GM19372 (cell line): Measurements from ENCODE around the gene GLIPR1.
A peak's percentile ranks its signal among the peaks of the same experiment; 100 is the strongest.
"Not testable (repeated sequence)": the region's sequence is repeated elsewhere in the genome, so short reads cannot be mapped to it uniquely, and the experiment has no call there.

Source experiments
- ATAC-seq: cut with Tn5 transposase; IDR thresholded peaks from one replicate; pipeline ENCODE4 v1.9.1; 2021; ENCODE audit warnings: mild to moderate bottlenecking, low read depth, moderate library complexity; ENCODE audit not compliant: unreplicated experiment

GLIPR1 gene

DNA sequence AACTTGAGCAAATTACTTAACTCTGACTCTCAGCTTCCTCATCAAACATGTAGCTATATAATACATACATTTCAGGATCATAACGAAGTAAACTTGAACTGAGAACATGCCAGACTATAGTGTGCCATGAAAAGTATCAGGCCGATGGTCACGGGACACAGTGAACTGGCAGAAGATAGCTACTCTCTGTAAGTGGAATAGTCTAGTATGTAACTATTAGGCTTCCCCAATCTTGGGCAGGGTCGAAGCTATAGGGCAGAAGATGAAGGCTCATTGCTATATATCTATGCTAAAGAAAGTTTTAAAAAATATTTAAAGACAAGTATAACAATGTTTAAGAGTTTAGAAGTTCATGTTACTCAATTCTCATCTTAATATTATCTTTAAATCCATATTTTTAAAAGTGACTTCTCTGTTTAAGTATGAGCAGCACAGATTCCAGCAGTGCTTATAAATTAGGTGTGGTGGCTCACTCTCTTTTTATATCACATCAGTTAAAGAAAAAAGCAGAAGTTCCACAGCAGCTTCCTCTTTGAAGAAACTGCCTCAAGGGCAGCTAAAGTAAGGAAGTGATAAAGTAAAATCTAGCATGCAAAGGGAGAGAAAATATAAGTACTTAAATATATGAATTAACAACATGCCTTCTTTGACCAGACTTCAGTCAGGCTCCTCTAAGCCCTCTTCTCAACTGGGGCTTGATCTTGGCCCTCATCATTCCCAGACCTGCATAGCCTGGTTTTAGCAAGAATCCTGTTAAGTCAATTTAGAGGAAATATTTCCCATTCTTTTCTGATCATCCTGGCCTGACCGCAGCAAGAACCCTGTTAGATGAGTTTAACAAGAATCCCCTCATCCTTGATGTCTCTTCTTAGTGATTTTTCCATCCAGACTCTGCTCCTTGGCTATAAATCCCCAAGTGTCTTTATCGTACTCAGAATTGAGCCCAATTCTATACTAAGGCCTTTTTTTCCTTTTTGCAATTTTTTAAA, 8.4 kb upstream of the GLIPR1 start:
- ATAC-seq: peak; percentile 69

DNA sequence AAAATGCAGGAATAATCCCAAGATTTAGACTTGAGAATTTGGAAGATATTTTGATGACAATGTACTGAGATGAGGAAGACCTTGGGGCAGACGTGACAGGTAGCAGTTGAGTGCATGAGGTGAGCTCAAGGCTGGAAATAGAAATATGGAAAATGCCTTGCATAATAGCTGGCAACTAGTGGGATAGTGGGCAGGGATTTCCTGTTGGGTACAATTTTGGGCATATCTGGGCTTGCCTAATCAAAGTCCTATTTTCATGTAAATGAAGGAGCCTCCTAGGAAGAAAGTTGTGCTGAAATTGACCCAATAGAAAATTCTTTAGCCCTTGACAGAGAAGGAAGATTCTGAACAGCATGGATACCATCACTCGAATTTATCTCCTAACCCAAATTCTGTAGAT, 6.4 kb upstream of the GLIPR1 start:
- ATAC-seq: no peak

DNA sequence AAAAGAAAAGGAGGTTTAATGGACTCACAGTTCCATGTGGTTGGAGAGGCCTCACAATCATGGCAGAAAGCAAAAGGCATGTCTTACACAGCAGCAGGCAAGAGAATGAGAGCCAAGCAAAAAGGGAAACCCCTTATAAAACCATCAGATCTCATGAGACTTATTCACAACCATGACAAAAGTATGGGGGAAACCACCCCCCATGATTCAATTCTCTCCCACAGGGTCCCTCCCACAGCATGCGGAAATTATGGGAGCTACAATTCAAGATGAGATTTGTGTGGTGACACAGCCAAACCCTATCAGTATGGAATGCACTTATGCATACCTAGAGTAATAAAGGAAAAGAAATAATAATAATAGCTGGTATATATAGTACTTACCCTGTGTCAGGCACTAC, 4.5 kb upstream of the GLIPR1 start:
- ATAC-seq: no peak

DNA sequence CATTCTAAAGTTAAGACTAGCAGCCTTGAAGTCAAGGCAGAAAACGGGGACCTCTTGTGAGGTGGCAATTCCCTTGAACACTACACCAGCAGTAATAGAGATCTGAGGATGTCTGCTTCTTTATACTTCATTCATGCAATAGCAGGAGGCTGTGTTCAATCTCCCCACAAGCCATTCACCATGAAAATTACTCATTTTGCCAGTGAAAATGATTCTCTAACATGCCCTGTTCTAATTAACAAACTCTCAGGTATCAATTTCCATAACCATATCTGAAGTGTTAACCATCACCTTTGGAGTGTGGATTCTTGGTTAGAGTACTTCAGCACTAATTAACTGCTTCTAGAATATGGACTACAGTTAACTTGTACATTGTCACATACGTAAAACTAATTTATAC, 3.4 kb upstream of the GLIPR1 start:
- ATAC-seq: no peak

DNA sequence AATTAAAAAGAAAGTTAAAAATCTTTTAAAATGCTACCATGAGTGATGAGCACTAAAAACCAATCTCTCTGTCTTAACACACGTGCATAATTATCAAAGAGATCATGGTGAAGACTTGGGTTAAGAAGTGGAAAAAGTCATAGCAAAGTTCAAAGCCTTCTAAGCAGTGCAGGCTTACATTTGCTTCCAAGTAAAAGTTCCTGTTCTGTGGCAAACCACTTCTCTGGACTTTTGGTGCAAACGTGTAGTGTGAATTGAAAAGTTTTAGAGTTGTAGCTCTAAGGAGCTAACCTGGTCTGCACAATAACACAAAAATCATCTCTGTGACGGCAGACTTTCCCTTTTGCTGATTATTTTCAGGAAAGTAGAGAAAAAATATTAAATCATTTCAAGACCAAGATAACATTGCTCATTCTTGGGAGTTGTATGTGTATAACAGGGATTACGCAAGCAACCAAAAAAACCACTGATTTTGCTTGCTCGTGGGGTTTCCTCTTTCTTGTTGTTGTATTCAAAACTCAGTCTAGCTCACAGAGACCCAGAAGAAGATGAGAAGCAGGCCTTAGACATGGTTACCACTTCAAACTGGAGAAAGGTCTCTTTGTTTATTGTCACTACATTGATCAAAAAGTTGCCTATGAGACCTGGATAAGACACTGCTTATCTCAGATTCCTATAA, 2.3 kb upstream of the GLIPR1 start:
- no peak for ATAC-seq

DNA sequence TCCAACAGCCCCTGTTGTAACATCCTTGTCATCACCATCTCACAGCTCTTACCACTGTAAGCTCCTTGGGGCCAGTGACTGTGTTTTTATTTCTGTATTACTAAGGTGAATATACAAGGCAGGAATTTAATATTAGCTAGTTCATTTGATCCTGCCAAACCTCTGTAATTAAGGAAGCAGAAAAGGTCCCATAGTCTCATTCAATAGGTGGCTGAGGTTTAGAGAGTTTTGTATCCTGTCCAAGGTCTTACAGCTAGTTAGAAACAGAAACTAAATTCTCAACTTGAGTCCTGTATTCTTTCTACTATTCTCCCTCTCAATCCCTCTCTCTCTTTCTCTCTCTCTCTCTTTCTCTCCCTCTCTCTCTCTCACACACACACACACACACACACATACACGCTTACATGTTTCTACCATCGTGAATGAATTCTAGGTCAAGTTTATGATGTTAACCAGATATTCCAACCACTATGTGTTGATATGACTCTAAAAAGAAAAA, 543 bp upstream of the GLIPR1 start:
- ATAC-seq: peak; percentile 35

DNA sequence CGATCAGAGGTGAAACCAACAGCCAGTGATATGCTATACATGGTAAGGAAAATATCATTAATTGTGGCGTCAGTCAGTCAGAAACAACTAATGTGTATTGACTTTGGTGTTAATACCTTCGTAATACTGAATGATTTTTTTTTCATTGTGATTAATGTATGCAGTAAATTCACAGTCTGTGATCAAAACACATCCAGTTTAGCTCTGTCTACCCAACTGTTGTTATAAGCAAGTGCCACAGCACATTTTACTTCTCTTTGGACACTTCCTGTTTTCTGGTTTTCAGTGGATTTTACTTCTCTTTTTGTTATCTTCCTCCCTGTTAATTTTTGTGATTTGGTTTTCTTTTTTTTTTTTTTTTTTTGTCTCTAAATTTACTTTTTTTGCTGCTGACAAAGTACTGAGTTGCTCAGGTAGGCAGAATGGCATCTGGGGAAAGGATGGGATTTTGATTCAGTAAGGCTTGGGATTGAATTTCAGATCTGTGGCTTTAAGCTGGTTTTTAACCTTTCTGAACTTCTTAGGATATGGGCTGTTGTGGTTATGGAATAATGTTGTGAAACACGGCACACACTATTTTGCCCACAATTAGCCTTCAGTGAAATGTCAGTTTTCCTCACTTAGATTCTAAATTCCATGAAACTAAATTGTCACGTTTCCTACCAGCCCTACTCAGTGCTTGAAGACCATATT, 604 bp downstream of the GLIPR1 start:
- peak; percentile 14 for ATAC-seq

DNA sequence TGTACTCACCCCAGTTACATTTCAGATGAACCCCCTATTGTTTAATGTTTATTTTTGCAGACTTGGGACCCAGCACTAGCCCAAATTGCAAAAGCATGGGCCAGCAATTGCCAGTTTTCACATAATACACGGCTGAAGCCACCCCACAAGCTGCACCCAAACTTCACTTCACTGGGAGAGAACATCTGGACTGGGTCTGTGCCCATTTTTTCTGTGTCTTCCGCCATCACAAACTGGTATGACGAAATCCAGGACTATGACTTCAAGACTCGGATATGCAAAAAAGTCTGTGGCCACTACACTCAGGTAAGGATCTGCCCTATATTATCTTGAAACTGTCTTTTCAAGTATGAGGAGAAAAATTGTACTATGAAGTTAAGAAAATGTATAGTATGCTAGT, 1.2 kb downstream of the GLIPR1 start:
- no peak for ATAC-seq

DNA sequence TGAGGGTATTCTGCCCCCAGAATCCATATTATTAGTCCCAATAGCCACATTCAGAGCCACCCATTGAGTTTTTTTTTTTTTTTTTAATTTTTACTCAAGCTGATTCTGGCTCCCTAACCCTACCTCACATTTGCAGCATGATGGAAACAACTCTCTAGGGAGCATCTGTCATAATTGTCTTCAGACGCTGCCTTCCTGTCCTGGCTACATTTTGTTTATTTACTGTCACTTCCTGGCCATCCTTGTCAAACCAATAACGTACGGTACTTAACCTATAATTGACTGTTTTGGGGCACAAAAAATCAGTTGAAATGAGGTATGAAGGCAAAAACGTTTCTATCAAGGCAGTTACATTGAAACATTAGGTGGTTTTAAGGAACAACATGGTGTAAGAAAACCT, 2.1 kb downstream of the GLIPR1 start:
- peak; percentile 16 for ATAC-seq

DNA sequence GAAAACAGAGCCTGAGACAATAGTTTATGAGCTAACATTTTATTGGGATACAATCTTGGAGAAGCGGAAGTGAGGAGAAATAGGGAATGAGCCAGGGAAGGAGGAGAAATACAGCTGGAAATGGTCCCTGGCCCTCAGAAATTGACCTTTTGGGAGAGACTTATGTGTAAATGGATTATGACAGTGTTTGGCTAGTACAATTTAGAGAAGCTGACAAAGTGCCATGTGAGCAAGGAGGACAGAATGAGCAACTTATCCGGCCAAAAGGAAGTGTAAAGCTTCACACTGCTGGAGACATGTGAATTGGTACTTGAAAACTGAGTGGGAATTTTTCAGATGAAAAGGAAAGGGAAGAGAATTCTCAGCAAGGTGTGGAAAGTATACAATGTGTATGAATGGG, 2.9 kb downstream of the GLIPR1 start:
- no peak for ATAC-seq

DNA sequence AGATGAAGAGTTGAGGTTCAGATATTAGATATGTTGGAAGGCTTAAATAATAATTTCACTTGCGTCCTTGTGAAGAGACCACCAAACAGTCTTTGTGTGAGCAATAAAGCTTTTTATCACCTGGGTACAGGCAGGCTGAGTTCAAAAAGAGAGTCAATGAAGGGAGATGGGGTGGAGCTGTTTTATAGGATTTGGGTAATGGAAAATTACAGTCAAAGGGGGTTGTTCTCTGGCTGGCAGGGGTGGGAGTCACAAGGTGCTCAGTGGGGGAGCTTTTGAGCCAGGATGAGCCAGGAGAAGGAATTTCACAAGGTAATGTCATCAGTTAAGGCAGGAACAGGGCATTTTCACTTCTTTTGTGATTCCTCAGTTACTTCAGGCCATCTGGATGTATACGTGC, 3.9 kb downstream of the GLIPR1 start:
- ATAC-seq: not testable (repeated sequence)

DNA sequence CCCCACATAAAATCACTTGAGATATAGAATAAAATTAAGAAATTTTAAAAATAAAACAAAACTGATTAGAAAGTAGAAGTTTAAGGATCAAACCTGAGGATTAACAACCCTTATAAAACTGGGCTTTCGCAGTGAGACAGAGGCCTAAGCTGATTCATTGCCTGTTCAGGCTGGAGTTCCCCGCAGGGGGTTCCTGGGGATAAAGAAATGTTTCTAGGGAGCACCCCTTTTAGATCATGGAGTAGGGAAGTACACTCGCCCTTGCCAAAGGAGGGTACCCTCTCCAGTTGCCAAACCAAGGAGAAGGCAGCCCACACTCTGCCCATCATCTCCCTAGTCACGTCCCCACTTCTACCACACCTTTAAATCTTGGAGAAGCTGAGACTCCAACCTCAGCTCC, 6.8 kb downstream of the GLIPR1 start:
- ATAC-seq: no peak

DNA sequence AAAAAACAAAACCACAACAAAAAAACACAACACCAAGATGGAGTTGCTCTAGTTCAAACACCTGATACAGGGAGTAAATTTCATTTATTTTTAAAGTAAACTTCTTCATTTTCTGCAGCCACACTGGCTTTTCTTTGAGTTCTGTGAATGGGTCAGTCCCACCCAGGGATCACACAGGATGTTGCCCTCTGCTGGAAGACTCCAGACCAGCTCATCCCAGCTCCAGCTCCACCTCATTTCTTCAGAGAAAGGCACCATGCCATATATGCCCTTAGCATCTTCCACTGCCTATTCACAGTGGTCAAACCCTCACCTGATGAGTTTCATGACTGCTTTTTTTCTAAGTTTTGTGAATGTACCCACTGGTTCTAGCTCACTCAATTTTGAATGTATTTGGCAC, 8.0 kb downstream of the GLIPR1 start:
- no peak for ATAC-seq

DNA sequence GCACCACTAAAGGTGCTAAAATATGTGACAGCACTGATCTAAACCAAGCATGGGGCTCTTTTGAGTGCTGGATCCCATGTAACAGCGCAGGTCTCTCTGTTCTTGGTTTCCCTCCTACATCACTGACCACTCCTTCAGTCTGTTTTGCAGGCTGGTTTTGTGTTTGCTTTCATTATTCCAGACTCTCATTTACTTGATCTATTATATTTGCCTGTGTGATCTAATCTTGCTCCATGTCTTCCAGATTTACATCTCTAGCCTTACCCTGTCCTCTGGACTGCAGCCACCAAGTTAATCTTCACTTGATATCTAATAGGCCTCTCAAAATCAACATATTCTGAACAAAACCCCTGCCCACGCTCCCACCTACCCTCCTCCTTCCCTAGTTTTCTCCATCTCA, 8.6 kb downstream of the GLIPR1 start:
- ATAC-seq: no peak

DNA sequence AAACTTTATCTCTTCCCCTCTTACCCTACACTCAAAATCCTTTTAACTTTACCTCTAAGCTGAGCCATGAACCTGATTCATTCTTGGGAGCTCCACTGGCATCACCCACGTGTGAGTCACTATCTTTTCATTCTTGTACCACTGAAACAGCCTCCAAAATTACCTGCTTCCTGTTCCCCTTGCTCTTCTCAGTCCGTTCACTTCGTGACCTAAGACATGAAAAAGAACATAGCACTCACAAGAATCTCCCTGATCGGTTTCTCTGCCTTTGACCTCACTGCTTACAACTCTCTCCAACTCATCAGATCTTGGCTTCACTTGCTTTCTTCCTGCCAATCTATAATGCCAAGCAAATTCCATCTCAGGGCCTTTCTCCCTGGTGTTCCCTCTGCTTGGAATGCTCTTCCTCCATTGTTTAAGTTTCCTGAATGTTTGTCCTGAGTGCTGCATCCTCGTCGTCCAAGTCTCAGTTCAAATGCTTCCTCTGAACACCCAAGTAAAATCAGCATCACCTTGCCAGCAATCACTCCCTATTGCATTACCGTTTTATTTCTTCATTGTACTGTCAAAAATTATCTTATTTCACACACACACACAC, 9.2 kb downstream of the GLIPR1 start:
- no peak for ATAC-seq

DNA sequence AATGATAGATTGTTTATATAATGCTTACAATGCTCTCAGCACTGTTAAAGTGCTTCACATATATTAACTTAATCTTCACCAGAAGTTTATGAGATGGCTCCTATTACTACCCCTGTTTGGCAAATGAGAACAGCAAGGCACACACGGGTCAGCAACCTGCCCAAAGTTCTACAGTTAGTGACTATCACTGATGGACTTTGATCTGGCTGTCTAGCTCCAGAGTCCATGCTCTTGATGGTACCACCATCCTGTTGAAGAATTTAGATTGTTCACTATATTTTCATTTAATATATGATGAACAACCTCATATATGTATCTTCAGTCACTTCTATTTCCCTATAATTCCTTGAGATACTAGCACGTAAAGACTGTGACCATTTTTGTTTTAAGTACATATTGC, 10.6 kb downstream of the GLIPR1 start:
- ATAC-seq: no peak

DNA sequence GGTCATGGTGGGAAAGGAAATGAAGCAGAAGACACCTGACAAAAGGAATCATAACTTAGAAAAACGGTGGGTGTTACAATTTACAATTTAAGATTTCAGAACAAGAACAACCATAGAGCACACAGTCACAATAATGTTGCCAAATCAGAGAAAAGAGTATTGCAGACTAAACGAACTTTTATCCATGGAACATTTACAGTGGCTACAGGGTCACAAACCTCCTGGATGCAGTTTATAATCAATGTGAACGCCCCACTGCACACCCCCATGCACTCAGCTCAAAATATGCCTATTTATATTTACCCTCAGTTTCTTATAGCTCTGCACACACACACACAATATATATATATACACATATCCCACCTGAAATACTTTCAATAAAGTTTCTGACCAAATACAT, 22.9 kb downstream of the GLIPR1 start:
- ATAC-seq: no peak

DNA sequence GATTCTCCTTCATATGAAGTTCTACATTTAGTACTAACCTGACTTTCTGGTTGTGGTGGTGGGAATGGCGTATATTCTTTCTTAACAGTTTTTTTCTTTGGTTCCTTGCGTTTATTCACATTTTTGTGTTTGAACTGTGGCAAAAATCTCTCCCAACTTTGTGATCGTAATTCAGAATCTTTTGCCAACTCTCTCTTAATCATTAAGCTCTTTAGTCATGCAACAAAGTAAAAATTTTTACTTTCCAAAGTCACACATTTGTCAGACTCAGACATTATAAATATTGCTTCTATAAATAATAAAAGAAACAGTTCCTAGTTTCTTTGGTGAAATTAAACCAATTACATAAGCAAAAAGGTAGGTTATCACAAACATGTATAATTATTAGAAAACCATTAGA, 23.3 kb downstream of the GLIPR1 start:
- no peak for ATAC-seq

DNA sequence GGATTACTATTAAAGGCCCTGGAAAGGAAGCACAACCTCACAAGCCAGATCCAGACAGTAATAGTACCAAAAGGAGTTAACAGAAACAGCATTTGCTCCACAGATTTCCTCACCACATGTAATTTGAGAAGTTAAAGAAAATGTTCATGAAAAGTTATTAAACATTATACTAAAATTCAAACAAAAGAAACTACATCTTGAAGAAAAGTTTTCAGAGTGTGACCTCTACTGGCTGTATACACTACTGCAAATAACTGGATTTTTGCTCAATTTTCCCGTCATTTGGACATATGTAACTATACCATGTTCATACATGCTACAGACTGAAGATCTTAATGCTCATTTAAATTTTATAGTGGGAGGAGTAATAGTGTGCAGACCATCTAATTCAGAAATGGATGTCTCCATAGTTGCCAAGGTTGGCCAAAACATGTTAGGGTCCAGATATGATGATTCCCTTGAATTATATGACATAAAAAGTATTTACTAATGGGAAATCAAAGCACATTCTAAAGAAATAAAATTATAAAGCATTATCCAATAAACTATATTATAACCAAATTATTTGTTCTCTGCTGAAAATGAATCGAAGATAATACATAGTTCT, 25.3 kb downstream of the GLIPR1 start:
- ATAC-seq: no peak

DNA sequence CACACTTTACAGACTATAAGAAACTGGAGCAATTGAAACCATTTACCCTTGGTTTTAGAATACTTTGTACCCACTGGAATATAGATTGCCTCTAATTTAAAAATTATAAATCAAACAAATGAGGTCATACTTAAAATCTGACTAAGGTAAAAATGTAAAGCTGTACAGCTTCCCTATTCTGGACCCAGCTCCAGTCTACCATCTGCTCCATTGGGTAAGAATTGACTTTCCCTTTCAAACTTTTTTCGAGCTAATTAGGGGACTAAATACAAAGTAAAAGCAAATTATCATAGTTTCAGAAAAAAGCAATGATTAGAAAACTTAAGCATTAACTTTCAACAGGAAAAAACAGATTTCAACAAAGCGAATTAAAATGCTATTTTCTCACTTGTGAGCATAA, 26.5 kb downstream of the GLIPR1 start:
- no peak for ATAC-seq
